SK-N-MC (cell line): Measurements from ENCODE around the gene ALX4.

Experiments
- DNase-seq: peaks from one replicate; pipeline ENCODE4 v3.0.0-alpha.2; 2011; ENCODE audit warnings: low read depth, low spot score
- H3K27ac ChIP-seq: fragments of 200-600 bp; sonication (generic); 2 replicates; pipeline ENCODE4 v1.5.1; 2016; ENCODE audit warnings: mixed run types
- H3K36me3 ChIP-seq: fragments of 200-600 bp; sonication (generic); 2 replicates; pipeline ENCODE4 v1.6.1; 2017; ENCODE audit warnings: antibody characterized with exemption, low read length, mixed read lengths; ENCODE audit not compliant: insufficient read depth
- H3K4me3 ChIP-seq: fragments of 200-600 bp; sonication (generic); 2 replicates; pipeline ENCODE4 v1.5.1; 2016
- H3K9ac ChIP-seq: fragments of 200-600 bp; sonication (generic); 2 replicates; pipeline ENCODE4 v1.8.0; 2017; ENCODE audit warnings: mixed run types, mixed read lengths; ENCODE audit not compliant: insufficient read length
- H3K9me3 ChIP-seq: fragments of 200-600 bp; sonication (generic); 2 replicates; pipeline ENCODE4 v1.6.1; 2017; ENCODE audit warnings: low read depth, mild to moderate bottlenecking, antibody characterized with exemption, low read length, moderate library complexity, mixed read lengths
- EZH2 ChIP-seq: fragments of 200-600 bp; sonication (generic); IDR thresholded peaks from one replicate; pipeline ENCODE4 v1.6.1; 2017; ENCODE audit warnings: antibody characterized with exemption
- FOXP2 ChIP-seq: optimal IDR thresholded peaks from 2 replicates; pipeline ENCODE3; 2011; ENCODE audit warnings: mild to moderate bottlenecking, moderate library complexity; ENCODE audit not compliant: insufficient read depth; ENCODE audit errors: extremely low read length, control extremely low read depth
- POLR2AphosphoS5 ChIP-seq: IDR thresholded peaks from 2 replicates; pipeline ENCODE4 v1.6.1; 2012; ENCODE audit warnings: mild to moderate bottlenecking, low read depth, low read length, borderline replicate concordance

Gene ALX4

GRCh38 chr11:44274404-44274803, 35.5 kb downstream of the ALX4 start:
- DNase-seq: no peak
- Histone ChIP-seq H3K36me3 (peaks cover 81% of the 10 kb centered on the region), H3K27ac (no peak overlapping the region), H3K9me3 (no peaks in the 10 kb centered on the region), H3K4me3 (no peak overlapping the region), H3K9ac (no peak overlapping the region)
- TF ChIP-seq FOXP2: no peak
- TF ChIP-seq POLR2AphosphoS5: no peak
- TF ChIP-seq EZH2: no peak

GRCh38 chr11:44271286-44271685, 38.7 kb downstream of the ALX4 start:
- H3K36me3 ChIP-seq: peaks cover 95% of the 10 kb centered on the region
- H3K9ac ChIP-seq: no peak overlapping the region
- no peak for TF ChIP-seq POLR2AphosphoS5
- TF ChIP-seq FOXP2: no peak
- no peak for TF ChIP-seq EZH2
- H3K27ac ChIP-seq: no peak overlapping the region
- no peak for DNase-seq
- no peak overlapping the region for H3K4me3 ChIP-seq
- H3K9me3 ChIP-seq: no peaks in the 10 kb centered on the region

DNA sequence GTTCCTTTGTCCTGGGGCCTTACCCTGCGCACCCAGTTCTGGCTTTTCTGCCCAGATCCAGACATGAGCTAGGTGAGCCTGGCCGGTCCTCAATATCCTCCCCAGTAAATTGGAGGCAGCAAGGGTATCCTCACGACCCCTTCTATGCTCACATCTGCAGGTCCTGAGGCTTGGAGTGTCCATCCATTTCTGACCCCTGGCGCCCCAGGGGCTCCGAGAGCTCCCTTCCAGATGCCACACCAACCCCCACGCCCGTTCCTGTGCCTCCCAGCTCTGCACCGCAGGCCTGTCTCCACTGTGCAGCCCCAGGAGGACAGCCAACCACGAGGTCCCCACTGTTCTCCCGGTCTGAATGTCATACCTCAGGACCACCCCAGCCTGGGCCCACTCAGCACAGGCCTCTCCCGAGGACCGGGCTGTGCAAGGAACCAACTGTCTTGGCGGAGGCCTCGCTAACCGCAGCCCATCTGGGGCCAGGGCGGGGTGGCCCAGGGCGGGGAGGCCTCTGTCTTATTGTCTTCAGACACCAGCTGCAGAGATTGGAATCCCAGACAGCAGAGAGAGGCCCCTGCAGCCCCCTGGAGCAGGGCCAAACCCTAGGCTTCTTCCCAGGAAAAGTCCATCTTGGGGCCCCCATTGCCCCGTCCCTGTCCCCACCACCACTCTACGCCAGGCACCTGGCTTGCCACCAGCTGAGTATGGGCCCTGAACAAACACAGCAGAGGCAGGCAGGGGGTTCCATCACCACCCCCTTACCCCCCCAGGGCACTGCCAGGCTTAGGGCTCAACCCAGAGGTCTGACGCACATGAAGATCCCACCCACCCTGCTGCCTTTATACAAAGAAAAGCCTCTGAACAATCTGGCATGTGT, 39.3 kb downstream of the ALX4 start:
- DNase-seq: no peak
- no peak overlapping the region for H3K27ac ChIP-seq
- no peaks in the 10 kb centered on the region for H3K9me3 ChIP-seq
- TF ChIP-seq EZH2 (no peak), POLR2AphosphoS5 (no peak), FOXP2 (no peak)
- no peak overlapping the region for H3K4me3 ChIP-seq
- no peak overlapping the region for H3K9ac ChIP-seq
- peaks cover 95% of the 10 kb centered on the region for H3K36me3 ChIP-seq

DNA sequence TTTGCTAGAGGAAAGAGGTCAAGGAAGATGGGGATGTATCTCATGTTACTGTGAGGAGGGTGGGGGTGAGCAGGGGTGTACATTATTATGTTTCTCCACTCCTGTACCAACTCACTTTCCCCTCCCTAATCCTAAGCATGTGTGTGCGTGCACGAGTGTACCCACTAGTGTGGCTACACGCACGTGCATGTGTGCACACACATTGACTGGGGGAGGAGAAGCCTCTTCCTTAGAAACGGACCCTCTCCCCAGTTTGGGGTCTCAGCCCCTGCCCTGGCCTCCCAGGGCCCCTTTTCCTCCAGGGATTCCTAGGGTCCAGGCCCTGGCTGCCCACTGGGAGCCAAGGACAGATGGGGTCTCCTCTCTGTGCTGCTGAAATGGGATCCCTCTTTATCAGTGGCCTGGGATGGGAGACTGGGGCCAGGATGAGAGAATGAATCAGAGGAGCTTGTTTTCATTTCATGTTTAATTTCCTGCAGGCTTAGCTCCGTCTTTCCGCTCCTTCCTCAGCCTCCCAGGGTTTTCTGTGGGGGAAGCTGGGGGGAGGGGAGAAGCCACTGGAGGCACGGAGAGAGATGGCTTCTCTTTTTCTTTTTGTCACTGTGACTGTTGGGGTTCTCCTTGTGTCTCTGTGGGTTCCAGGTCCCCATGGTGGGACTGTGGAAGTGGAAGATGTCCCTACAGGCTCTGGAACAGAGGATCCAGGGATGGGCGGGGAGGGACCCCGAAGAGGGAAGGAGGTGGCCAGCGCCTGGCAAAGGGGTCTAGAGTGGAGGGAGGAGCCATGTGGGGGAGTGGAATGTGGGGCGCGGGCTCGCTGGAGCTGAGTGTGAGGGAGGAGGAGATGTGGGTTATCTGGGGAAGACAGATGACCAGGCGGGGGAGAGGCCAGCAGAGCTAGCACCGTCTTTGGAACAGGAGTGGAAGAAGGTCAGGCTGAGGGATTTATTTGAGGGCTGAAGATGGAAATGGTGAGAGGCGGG, 40.3 kb downstream of the ALX4 start:
- Histone ChIP-seq H3K27ac (no peak overlapping the region), H3K9ac (no peak overlapping the region), H3K9me3 (no peaks in the 10 kb centered on the region), H3K36me3 (peaks cover 94% of the 10 kb centered on the region), H3K4me3 (no peak overlapping the region)
- TF ChIP-seq FOXP2: no peak
- TF ChIP-seq POLR2AphosphoS5: no peak
- TF ChIP-seq EZH2: no peak
- no peak for DNase-seq

DNA sequence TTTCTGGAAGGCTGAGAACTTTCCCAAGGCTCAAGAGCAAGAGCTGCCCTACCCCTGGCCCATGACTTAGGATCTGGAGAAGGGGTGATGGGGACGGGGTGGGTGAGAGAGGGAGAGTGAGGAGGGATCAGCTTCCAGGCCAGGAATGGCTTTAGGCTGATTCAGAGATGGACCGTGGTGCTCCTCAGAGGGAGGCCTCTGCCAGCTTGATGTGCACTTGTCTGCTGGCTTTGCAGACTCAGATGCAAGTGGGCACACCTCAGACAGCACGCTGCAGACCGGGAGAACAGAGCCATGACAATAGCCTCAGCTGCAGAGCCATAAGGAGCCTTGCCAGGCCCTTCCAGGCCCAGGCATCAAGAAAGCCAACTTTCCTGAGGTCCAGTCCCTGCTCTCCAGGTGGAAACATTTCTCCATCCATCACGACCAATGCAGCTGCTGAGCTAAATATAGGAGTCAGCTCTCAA, 41.3 kb downstream of the ALX4 start:
- H3K9me3 ChIP-seq: no peaks in the 10 kb centered on the region
- TF ChIP-seq FOXP2 (no peak), EZH2 (no peak), POLR2AphosphoS5 (no peak)

GRCh38 chr11:44267750-44268613, 42.0 kb downstream of the ALX4 start:
- no peak overlapping the region for H3K27ac ChIP-seq
- no peak for DNase-seq
- H3K4me3 ChIP-seq: no peak overlapping the region
- no peak overlapping the region for H3K9ac ChIP-seq
- peaks cover 91% of the 10 kb centered on the region for H3K36me3 ChIP-seq
- no peaks in the 10 kb centered on the region for H3K9me3 ChIP-seq
- no peak for TF ChIP-seq EZH2

More for the DNA sequence above, 41.3 kb downstream of the ALX4 start:
- Histone ChIP-seq H3K4me3 (no peak overlapping the region), H3K36me3 (peaks cover 94% of the 10 kb centered on the region), H3K9ac (no peak overlapping the region), H3K27ac (no peak overlapping the region)
- DNase-seq: no peak

DNA sequence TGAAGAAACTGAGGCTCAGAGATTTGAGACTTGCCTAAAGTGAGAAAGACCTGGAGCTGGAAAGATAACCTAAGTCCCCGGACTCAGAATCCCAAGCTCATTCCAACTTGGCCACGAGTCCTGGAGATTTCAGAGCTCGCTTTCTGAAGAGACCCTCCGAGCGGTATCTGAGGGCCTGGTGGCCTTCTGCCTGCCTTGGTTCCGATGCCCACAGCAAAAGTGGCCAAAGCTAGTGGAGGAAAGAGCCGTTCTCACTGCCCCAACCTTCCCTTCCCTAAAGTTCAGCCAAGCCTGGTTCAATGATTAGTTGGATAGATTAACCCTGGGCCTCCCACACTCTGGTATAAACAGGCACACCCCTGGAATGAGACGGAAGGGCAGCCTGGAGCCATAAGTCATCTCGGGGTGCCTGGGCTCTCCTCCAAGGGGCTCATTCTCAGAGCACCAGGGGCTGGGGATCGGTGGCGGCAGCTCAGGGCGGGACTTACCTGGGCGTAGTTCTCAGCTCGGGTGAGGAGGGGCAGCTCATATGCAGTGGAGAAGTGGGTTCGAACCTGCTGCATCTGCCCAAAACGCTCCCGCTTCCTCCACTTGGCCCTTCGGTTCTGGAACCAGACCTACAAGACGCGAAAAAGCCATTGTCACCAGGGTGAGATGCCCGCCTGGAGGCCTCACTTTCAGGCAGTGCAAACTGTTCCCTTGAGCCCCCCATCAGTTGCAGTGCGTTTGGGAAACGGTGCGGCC, 42.8 kb downstream of the ALX4 start:
- TF ChIP-seq EZH2 (no peak), POLR2AphosphoS5 (no peak), FOXP2 (no peak)
- Histone ChIP-seq H3K27ac (no peak overlapping the region), H3K9ac (no peak overlapping the region), H3K4me3 (no peak overlapping the region), H3K36me3 (peaks cover 87% of the 10 kb centered on the region), H3K9me3 (no peaks in the 10 kb centered on the region)
- DNase-seq: no peak
